GM20431 (cell line): Measurements from ENCODE around the gene GRIN1.

Experiments used
- in situ Hi-C: fragments of 300-500 bp; cut with MseI, MboI; formaldehyde crosslinking; loops from one replicate; pipeline ENCODE4 v1.15.0; 2020; ENCODE audit warnings: low sequenced_read_pairs; ENCODE audit not compliant: unreplicated experiment

GRIN1 gene

DNA sequence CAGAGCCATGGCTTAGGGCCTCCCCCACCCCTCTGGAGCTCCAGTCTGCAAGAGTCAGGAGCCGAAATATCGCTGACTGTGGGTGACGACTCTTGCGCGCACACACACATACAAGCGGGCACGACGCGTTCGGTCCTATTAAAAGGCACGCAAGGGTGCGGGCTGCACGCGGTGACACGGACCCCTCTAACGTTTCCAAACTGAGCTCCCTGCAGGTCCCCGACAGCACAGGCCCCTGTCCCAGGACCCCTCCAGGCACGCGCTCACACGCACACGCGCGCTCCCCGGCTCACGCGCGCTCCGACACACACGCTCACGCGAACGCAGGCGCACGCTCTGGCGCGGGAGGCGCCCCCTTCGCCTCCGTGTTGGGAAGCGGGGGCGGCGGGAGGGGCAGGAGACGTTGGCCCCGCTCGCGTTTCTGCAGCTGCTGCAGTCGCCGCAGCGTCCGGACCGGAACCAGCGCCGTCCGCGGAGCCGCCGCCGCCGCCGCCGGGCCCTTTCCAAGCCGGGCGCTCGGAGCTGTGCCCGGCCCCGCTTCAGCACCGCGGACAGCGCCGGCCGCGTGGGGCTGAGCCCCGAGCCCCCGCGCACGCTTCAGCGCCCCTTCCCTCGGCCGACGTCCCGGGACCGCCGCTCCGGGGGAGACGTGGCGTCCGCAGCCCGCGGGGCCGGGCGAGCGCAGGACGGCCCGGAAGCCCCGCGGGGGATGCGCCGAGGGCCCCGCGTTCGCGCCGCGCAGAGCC lies at the start of gene GRIN1:
Gene GRIN1, plus strand, starts transcription at position 433 of the 746 bp plus-strand sequence. CDS start 333 bp downstream, outside the sequence.
- in situ Hi-C loops: no loop called here

DNA sequence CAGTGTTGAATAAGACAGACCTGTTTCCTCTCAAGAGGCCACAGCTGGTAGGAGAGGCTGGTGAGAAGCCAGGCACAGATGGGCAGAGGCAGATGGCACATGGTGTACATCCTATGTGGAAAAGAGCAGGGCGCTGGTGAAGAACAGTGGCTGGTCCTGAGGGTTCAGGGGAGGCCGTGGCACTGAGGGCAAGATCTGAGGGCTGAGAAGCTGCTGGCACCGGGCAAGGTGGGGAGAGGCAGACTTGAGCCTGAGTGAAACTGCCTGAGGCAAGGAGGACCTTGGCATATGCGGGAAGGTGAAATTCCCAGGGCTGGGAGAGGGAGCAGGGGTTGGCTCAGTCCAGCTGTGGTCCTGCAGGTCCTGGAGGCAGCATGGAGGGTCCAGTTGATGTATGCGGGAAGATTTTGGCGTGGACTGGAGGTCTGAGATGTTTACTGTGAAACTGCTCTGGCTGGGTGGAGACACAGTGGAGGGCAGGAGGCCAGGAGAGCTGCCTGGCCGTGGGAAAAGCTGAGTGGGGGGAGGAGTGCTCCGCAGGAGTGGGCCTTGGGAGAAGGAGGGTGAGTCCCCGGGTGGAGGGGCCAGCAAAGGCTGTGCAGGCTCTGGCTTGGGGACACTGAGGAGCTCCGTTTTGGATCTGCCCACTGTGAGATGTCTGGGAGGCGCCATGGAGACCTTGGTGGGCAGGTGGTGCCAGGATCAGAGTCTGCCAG lies 49.6 kb upstream of the GRIN1 start:
- in situ Hi-C loops: no loop called here

DNA sequence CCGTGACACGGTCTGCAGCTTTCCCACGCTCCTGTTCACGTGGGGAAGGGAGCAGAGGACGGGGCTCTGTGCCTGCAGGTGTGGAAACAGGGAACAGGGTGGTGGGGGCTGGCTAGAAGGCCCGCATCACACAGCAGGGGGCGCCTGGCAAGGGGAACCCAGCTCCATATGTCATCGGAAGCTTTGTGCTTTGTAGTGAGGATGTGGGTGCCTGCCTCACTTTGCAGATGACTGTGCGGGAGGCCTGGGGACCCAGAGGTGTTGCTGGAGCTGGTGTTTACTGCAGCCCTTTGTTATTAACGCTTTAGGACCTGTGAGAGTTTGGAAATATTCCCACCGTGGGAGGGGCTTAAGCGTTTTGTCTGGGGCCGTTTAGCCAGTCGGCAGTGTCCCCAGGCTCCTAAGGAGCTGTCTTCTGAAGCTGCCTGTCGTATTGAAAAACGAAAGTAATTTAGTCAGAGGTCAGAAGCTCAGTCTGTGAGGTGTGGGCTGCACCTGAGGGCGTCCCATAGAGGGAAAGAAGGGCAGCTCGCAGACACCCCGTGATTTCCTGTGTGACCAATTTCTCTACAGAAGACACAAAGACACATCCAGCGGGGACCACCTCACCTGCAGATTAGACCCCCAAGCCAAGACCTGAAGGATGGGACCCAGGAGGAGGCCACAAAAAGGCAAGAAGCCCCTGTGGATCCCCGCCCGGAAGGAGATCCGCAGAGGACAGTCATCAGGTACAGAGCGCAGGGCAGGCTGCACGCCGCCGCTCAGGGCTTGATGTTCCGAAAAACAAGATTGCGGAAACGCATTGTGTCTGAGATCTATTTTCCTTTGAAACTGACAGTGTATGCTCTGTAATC lies 43.1 kb upstream of the GRIN1 start:
- in situ Hi-C loops: no loop called here

DNA sequence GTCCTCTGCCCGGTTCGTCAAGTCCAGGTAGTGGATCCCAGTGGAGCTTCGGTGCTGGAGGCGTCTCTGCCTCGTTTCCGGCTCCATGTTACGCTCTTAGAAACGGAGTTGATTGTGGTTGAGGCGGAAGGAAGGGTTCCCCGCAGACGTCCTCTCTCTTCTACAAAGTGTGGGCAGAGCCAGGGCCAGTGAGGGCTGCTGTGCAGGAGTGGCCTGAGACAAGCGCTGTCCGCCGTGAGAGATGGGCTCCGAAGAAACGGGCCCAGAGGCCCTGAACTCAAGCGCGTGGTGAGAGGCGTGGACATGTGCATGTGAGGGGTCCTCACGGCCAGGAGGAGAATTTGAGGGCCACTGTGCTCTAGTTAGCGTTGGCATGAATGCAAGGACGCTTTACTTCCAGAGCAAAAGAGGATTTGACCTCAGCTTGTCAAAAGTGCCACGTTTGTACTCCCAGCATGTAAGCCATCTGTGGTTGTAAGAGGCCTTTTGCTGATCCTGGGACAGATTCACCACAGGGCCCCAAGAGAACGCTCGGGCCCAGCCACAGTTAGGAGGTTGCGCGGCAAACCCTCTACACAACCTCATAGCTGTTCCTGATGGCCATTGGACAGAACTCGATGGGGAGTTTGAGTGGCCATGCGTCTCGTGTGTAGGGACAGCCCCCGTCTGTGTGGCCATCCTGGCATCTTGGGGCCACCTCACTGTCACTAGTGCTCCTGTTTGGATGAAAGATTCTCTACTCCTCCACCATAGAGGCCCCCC lies 42.0 kb upstream of the GRIN1 start:
- in situ Hi-C loops: no loop called here

DNA sequence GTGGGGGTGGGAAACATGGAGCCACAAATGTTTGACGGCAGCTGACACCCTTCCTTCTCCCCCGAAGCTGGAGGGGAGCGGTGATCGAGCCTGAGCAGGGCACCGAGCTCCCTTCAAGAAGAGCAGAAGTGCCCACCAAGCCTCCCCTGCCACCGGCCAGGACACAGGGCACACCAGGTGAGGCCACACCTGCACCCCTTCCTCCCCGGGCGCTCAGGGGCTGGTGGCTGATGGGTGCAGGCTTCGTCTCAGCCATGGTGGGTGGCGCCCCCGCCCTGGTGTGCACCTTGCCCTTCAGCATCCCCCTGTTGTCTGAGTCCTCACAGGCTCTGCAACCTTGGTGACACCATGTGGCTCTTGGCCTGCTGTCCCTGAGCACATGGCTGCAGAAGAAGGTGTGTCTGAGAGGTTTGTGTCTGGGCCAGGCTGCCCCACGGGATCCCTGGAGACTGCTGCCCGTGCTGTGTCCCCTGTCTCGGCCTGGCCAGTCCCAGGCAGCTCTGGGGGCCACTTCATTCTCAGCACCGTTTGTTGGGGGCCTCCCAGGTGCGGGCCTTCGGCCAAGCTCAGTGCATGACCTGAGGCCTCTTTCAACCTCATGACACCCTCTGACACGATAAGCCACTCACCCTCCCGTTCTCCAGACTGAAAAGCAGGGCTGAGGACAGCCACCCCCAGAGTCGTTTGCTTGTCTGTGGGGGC lies 41.0 kb upstream of the GRIN1 start:
- in situ Hi-C loops: no loop called here

DNA sequence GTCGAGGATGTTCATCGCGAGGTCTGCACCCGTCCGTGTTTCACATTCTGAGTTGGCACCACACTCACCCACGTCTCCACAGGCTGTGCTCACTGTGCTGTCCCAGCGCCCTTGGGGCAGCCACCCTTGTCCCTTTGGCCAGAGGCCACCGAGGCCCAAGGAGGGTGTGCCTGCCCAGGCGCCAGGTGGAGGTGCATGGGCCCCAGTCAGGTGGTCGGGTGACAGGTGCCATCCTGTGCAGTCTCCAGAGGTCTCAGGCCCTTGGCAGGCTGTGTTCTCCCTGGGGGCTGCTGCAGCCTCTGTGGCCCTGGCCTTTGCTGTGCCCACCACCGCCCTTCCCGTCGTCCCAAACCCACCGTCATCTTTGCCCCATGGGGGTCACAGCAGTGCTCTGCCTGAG lies 39.7 kb upstream of the GRIN1 start:
- in situ Hi-C loops: no loop called here

DNA sequence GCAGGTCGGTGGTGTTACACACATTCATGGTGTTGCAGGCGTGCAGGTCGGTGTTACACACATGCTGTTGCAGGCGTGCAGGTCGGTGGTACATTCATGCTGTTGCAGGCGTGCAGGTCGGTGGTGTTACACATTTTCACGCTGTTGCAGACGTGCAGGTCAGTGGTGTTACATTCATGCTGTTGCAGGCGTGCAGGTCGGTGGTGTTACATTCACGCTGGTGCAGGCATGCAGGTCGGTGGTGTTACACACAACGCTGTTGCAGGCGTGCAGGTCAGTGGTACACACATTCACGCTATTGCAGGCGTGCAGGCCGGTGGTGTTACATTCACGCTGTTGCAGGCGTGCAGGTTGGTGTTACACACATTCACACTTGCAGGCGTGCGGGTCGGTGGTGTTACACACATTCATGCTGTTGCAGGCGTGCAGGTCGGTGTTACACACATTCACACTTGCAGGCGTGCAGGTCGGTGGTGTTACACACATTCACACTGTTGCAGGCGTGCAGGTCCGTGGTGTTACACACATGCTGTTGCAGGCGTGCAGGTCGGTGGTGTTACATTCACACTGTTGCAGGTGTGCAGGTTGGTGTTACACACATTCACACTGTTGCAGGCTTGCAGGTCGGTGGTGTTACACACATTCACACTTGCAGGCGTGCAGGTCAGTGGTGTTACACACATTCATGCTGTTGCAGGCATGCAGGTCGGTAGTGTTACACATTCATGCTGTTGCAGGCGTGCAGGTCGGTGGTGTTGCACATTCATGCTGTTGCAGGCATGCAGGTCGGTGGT lies 35.6 kb upstream of the GRIN1 start:
- in situ Hi-C loops: loop anchor here (10.0 kb wide), 1 partner anchor 131 kb away; the partner anchor contains the start of gene SLC34A3

DNA sequence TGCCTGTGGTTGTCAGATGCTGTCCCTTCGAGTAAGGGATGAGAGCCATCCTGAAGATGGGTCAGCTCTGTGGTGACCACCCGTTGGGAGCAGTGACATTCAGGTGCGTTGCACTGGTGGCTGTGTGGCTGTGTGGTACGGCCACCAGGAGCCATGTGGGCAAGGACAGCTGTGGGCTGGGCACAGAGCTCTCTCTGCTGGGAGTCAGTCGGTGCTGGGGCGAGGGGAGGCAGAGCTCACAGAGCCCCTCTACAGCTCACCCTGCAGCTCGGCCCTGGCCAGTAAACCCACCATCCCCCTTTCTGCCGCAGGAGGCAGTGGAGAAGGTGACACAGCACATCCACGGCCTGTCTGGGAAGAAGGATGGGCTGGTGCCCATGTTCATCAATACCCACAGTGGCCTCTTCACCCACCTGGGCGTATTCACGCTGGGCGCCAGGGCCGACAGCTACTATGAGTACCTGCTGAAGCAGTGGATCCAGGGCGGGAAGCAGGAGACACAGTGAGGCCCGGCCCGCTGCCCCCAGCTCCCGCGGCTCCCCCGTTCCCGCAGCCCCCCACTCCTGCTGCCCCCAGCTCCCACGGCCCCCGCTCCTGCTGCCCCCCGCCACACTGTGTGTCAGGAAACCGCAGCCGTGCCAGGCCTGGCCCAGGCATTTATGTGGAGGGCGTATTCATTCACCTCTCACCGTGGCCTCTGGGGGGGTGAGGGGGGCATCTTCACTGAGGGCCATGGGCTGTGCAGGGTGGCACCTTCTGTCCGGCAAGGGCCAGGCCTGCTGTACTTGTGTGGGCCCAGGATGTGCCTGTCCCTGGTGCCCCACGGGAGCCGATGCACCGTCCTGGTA lies 32.9 kb upstream of the GRIN1 start:
- in situ Hi-C loops: loop anchor here (10.0 kb wide), 1 partner anchor 129 kb away; the partner anchor contains the start of gene SLC34A3

DNA sequence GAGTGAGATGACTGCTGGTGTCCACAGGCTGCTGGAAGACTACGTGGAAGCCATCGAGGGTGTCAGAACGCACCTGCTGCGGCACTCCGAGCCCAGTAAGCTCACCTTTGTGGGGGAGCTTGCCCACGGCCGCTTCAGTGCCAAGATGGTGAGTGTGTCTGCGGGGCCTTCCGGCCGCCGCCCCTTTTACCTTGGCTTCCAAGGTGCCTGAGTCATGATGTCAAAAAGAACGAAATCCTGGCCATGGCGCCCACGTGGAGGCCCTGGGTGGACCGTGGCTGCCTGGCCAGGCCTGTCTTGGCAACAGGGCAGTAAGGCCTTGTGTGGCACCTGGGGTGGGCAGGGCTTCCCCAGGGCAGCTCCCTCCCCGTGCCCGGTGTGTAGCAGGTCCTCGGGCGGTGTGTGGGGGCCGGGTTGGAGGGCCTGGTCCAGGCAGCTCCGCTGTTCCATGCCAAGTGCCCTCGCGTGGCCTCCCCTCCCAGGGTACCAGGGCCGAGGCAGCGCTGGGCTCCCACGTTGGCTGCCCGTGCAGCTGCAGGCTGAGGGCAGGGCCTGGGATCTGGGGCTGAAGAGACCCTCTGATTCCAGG lies 32.2 kb upstream of the GRIN1 start:
- in situ Hi-C loops: loop anchor here (10.0 kb wide), 1 partner anchor 128 kb away; the partner anchor contains the start of gene SLC34A3

DNA sequence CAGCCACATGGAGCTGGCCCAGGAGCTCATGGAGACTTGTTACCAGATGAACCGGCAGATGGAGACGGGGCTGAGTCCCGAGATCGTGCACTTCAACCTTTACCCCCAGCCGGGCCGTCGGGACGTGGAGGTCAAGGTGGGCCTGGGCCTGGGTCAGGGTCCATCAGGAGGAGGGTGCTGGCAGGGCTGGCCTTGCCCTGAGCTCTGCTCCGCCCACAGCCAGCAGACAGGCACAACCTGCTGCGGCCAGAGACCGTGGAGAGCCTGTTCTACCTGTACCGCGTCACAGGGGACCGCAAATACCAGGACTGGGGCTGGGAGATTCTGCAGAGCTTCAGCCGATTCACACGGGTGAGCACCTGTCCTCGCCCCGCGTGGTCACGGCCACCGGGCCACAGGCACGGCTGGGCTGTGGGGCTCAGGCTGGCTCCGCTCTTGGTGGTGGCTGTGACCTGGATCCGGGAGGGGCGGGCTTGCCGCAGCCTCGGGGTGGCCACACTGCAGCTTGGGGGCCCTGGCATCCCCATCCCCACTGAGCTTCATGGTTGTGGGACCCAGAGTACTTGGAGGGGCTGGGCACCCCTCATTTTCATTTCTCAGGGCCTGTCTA lies 31.5 kb upstream of the GRIN1 start:
- in situ Hi-C loops: loop anchor here (10.0 kb wide), 1 partner anchor 127 kb away; the partner anchor contains the start of gene SLC34A3

DNA sequence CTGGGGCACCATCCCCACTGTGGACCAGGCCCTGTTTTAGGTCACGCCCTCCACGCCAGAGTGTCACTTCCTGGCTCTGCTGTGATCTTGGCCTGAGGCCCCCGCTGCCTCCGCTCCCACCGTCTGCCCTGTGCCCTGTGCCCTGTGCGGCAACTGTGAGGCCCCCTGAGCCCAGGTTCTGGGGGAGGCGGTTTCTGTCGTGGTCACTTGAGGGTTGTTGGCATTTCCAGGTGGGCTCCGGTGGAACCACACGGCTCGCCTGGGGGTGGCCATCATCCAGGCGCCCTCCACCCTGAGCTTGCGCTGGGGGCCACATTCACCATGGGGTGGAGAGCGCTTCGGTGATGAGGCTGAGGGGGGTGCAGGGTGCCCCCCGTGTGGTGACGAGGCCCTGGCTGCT lies 31.0 kb upstream of the GRIN1 start:
- in situ Hi-C loops: loop anchor here (10.0 kb wide), 1 partner anchor 127 kb away; the partner anchor contains the start of gene SLC34A3

DNA sequence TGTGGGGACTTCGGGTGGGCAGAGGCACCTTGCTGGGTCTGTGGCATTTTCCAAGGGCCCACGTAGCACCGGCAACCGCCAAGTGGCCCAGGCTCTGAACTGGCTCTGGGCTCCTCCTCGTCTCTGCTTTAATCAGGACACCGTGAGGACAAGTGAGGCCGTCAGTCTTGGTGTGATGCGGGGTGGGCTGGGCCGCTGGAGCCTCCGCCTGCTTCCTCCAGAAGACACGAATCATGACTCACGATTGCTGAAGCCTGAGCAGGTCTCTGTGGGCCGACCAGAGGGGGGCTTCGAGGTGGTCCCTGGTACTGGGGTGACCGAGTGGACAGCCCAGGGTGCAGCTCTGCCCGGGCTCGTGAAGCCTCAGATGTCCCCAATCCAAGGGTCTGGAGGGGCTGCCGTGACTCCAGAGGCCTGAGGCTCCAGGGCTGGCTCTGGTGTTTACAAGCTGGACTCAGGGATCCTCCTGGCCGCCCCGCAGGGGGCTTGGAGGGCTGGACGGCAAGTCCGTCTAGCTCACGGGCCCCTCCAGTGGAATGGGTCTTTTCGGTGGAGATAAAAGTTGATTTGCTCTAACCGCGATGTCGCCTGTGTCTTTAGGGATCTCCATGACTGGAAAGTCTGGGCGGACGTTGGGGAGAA lies 30.2 kb upstream of the GRIN1 start:
- in situ Hi-C loops: loop anchor here (10.0 kb wide), 1 partner anchor 126 kb away; the partner anchor contains the start of gene SLC34A3

DNA sequence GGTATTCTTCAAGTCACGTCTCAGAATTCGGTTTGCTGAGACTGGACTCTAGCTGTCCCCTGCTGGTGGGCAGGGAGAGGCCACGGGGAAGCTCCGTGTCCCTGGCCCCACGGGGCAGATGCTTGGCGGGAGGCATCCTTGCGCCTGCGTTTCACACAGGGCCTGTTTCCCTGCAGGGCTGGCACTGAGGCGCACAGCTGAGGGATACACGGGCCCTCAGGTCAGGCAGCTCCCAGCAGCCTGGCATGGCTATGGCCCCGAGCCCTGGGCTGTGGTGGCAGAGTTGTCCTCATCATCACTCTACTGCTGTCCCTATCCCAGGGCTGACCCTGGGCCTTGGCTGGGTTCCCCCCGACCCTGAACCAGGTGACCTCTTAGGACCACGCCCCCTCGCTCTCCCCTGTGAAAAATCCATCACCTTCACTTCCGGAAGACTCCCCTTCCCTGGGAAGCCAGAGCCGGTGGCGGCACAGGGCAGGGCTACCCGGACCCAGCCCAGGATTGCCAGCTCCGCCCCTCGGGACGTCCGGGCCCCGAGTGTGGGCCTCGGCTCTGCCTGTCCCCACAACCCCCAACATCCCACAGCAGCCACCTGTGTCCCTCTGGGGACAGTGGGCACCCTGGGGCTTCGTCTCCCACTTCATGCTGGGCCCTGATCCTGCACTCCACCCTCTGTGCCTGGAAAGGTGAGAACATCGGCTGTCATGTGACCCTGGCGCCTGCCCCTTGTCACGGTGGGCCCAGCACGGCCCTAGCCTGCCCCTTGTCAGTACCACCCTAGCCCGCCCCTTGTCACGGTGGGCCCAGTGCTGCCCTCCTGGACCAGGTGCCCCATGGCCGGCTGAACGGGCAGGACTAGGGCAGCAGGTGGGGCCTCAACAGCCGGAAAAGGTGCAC lies 29.5 kb upstream of the GRIN1 start:
- in situ Hi-C loops: loop anchor here (10.0 kb wide), 1 partner anchor 125 kb away; the partner anchor contains the start of gene SLC34A3

DNA sequence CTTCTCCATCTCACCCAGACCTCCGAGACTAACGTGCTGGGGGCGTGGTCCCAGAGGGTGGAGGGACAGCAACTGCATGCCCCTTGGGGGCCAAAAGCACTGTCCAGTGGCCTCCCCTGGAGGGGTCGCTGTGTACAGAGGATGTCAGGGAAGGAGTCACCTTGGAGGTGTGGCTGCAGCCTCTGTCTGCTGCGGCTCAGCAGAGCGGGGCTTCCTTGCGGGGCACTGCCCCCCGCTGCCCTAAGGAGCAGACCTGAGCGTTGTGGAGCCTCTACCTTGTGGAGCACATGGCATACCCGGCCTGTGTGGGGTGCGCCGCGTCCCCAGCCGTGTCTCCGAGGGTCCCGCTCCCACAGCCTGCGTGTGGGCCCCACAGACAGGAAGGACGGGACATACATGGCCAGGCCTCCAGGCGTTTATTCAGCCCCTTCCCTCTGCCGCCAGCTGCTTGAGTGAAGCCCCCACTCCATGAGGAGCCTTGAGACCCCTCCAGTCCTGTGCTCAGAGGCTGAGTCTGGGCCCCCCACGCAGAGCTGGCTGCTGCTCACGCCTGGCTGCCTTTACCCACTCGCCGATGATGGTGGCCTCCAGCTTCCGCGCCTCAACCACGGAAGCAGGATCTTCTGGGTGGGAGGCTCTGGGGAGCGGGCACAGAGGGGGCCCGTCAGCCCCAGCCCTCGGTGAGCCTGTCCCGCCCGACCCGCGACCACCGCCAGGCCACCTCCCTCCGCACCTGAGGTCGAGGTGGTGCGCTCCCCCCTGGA lies 28.6 kb upstream of the GRIN1 start:
- in situ Hi-C loops: no loop called here
